ELR (cell line): ENCODE results near the gene LRBA.
"Not testable (repeated sequence)": the region's sequence is repeated elsewhere in the genome, so short reads cannot be mapped to it uniquely, and the experiment has no call there.

Experiments
- DNase-seq: peaks from one replicate; pipeline ENCODE4 v3.0.0-alpha.2; 2015; ENCODE audit warnings: low read depth

The LRBA gene

GRCh38 chr4:151014521-151015458, at the start of gene LRBA:
LRBA (minus strand) TSS chr4:151015284; CDS start chr4:151014642, 642 bp downstream.
- DNase-seq = peak; percentile 73

GRCh38 chr4:151063143-151063542, 48.1 kb upstream of the LRBA start:
- not testable (repeated sequence) for DNase-seq

GRCh38 chr4:151055539-151055938, 40.5 kb upstream of the LRBA start:
- DNase-seq = peak; percentile 4

- no peak for DNase-seq
Observed at GRCh38 chr4:151052785-151053184, 37.7 kb upstream of the LRBA start.

- DNase-seq = no peak
Observed at GRCh38 chr4:151049430-151049884, 34.4 kb upstream of the LRBA start.

GRCh38 chr4:151048913-151049312, 33.8 kb upstream of the LRBA start:
- DNase-seq = no peak

- no peak for DNase-seq
Observed at GRCh38 chr4:151046609-151047008, 31.5 kb upstream of the LRBA start.

GRCh38 chr4:151045907-151046306, 30.8 kb upstream of the LRBA start:
- DNase-seq = peak; percentile 21

- peak; percentile 15 for DNase-seq
Observed at GRCh38 chr4:151043803-151044515, 28.9 kb upstream of the LRBA start.

GRCh38 chr4:151039733-151040132, 24.6 kb upstream of the LRBA start:
- no peak for DNase-seq

- no peak for DNase-seq
Observed at GRCh38 chr4:151038452-151039157, 23.5 kb upstream of the LRBA start.

GRCh38 chr4:151035911-151036310, 20.8 kb upstream of the LRBA start:
- DNase-seq = no peak

- DNase-seq = no peak
Observed at GRCh38 chr4:151035328-151035727, 20.2 kb upstream of the LRBA start.

GRCh38 chr4:151034829-151035228, 19.7 kb upstream of the LRBA start:
- no peak for DNase-seq

- peak; percentile 87 for DNase-seq
Observed at GRCh38 chr4:151031831-151032605, 16.9 kb upstream of the LRBA start.

- no peak for DNase-seq
Observed at GRCh38 chr4:151029537-151029936, 14.5 kb upstream of the LRBA start.

- DNase-seq = not testable (repeated sequence)
Observed at GRCh38 chr4:151029006-151029405, 13.9 kb upstream of the LRBA start.

GRCh38 chr4:151025759-151026158, 10.7 kb upstream of the LRBA start:
- DNase-seq = no peak

GRCh38 chr4:151022586-151022985, 7.5 kb upstream of the LRBA start:
- DNase-seq = no peak

GRCh38 chr4:151021637-151022334, 6.7 kb upstream of the LRBA start:
- DNase-seq = no peak
